ENCODE measurements around the gene CARS2.

GRCh38 chr13:110616103-110617101 lies 89.5 kb downstream of the CARS2 start:
- peak in 1 of 2 donors; percentile 48 for TF ChIP-seq POLR2A (IDR thresholded peaks at IDR 0.05)
- peak in 2 of 6 experiments; percentile 21 to 28 for TF ChIP-seq CTCF (IDR thresholded peaks at IDR 0.05)

All from Peyer's patch (tissue), 4 donors.